ENCODE results near the gene SCAMP4.
A peak's percentile ranks its signal among the peaks of the same experiment; 100 is the strongest.

SCAMP4 gene

DNA sequence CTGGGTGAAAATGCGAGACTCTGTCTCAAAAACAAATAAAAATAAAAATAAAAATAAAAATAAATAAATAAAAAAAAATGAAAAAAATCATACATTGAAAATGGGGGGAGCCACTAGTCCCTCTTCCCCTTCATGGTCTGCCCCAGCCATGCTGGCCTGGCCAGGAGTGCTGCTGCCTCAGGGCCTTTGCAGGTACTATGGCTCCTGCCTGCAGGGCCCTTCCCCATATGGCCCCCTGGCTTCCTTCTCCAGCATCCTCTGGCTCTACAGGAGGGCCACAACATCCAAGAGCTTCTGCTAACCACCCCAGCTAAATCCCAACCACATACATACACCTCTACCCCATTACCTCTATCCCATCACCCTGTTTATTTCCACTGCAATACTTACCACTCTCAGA is 15.3 kb upstream of the SCAMP4 start (continued):
- TF ChIP-seq, protein P1, sequence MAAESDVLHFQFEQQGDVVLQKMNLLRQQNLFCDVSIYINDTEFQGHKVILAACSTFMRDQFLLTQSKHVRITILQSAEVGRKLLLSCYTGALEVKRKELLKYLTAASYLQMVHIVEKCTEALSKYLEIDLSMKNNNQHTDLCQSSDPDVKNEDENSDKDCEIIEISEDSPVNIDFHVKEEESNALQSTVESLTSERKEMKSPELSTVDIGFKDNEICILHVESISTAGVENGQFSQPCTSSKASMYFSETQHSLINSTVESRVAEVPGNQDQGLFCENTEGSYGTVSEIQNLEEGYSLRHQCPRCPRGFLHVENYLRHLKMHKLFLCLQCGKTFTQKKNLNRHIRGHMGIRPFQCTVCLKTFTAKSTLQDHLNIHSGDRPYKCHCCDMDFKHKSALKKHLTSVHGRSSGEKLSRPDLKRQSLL (tag by site-specific recombination; IDR thresholded peaks at IDR 0.05) = peak; percentile 34; the same call in 1 of the 2 replicates
- TF ChIP-seq MYNN (tag by site-specific recombination; IDR thresholded peaks at IDR 0.05; ENCODE audit: borderline replicate concordance) (no peak), ZNF221 (tag by site-specific recombination; IDR thresholded peaks at IDR 0.05; ENCODE audit: borderline replicate concordance) (no peak), ZNF155 (tag by site-specific recombination; IDR thresholded peaks at IDR 0.05) (no peak), ZNF621 (tag by site-specific recombination; IDR thresholded peaks at IDR 0.05) (no peak), ZBTB17 (tag by site-specific recombination; IDR thresholded peaks at IDR 0.05) (no peak), ZNF335 (tag by site-specific recombination; conservative IDR thresholded peaks at IDR 0.05) (peak; percentile 39; the same call in 1 of the 2 replicates), ZNF677 (tag by site-specific recombination; IDR thresholded peaks at IDR 0.05) (no peak), ZNF404 (tag by site-specific recombination; IDR thresholded peaks at IDR 0.05) (no peak), MEIS1 (CRISPR knock-in tag; IDR thresholded peaks at IDR 0.05; ENCODE audit: borderline replicate concordance) (no peak), ZNF48 (tag by site-specific recombination; IDR thresholded peaks at IDR 0.05) (no peak), ZNF660 (tag by site-specific recombination; IDR thresholded peaks at IDR 0.05) (no peak), BCL11B (tag by site-specific recombination; IDR thresholded peaks at IDR 0.05; ENCODE audit: low read depth) (no peak), ZNF585B (tag by site-specific recombination; IDR thresholded peaks at IDR 0.05) (no peak)

DNA sequence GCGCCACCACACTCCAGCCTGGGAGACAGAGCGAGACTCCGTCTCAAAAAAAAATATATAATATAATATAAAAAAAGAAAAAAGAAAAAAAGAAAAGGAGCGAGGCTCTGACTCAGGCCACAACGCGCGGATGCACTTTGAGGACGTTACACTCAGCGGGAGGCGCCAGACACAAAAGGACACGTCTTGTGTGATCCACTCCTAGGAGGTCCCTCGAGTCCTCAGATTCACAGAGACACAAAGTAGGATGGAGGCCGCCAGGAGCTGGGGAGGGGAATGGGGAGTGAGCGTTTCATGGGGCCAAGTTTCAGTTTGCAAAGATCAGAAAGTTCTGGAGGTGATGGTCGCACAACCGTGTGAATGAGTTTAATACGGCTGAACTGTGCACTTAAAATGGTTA is 11.4 kb upstream of the SCAMP4 start:
- TF ChIP-seq ZNF571 (tag by site-specific recombination; IDR thresholded peaks at IDR 0.05) (no peak), HOXA7 (CRISPR knock-in tag; IDR thresholded peaks at IDR 0.05; ENCODE audit: borderline replicate concordance) (no peak), ZNF610 (tag by site-specific recombination; IDR thresholded peaks at IDR 0.05; ENCODE audit: borderline replicate concordance) (no peak), ZNF514 (tag by site-specific recombination; IDR thresholded peaks at IDR 0.05) (no peak), ZNF624 (tag by site-specific recombination; IDR thresholded peaks at IDR 0.05) (no peak)
- H3K36me3 ChIP-seq (ENCODE audit: control insufficient read depth in 2 of 2, insufficient read depth in 1 of 2, low read length in 2 of 2) = no peaks in the 10 kb centered on the region
- no peaks in the 10 kb centered on the region; the same call in 1 of the 2 replicates for H3K4me1 ChIP-seq (ENCODE audit: control insufficient read depth, insufficient read depth, low read length)
- ChIA-PET POLR2A (no interaction called here), CTCF (no interaction called here)
- no peak overlapping the region for H3K4me3 ChIP-seq (ENCODE audit: low read depth, low read length)
- no peak overlapping the region for H3K27ac ChIP-seq (ENCODE audit: extremely low read depth, low read depth, low read length)
- H3K9me3 ChIP-seq (ENCODE audit: control insufficient read depth, insufficient read depth, low read depth, low read length) = no peaks in the 10 kb centered on the region

DNA sequence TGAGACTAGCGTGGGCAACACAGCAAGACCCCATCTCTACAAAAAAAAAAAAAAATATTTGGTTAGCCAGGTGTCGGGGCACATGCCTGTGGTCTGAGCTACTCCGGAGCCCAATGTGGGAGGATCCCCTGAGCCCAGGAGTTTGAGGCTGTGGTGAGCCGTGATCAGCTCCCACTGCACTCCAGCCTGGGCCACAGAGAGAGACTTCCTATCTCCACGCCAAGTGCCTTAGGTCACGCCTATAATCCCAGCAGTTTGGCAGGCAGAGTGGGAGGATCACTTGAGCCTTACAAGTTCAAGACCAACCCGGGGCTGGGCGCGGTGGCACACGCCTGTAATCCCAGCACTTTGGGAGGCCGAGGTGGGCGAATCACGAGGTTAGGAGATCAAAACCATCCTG is 8.7 kb upstream of the SCAMP4 start:
- Histone ChIP-seq H3K36me3 (ENCODE audit: control insufficient read depth in 2 of 2, insufficient read depth in 1 of 2, low read length in 2 of 2) (no peaks in the 10 kb centered on the region), H3K4me1 (ENCODE audit: control insufficient read depth, insufficient read depth, low read length) (no peaks in the 10 kb centered on the region; the same call in 1 of the 2 replicates), H3K27ac (ENCODE audit: extremely low read depth, low read depth, low read length) (no peak overlapping the region), H3K4me3 (ENCODE audit: low read depth, low read length) (no peak overlapping the region), H3K9me3 (ENCODE audit: control insufficient read depth, insufficient read depth, low read depth, low read length) (no peaks in the 10 kb centered on the region)
- TF ChIP-seq SCRT2 (tag by site-specific recombination; IDR thresholded peaks at IDR 0.05) (no peak), ZNF423 (tag by site-specific recombination; IDR thresholded peaks at IDR 0.05) (no peak), ZNF670 (tag by site-specific recombination; IDR thresholded peaks at IDR 0.05; ENCODE audit: low read depth) (no peak), ZNF155 (tag by site-specific recombination; IDR thresholded peaks at IDR 0.05) (no peak), ZNF610 (tag by site-specific recombination; IDR thresholded peaks at IDR 0.05; ENCODE audit: borderline replicate concordance) (no peak), ZNF768 (tag by site-specific recombination; IDR thresholded peaks at IDR 0.05) (no peak), HOXA7 (CRISPR knock-in tag; IDR thresholded peaks at IDR 0.05; ENCODE audit: borderline replicate concordance) (no peak), ZNF140 (tag by site-specific recombination; IDR thresholded peaks at IDR 0.05) (no peak), ZNF747 (tag by site-specific recombination; IDR thresholded peaks at IDR 0.05) (no peak), ZBTB8A (tag by site-specific recombination; IDR thresholded peaks at IDR 0.05) (no peak)
- TF ChIP-seq, protein P2, sequence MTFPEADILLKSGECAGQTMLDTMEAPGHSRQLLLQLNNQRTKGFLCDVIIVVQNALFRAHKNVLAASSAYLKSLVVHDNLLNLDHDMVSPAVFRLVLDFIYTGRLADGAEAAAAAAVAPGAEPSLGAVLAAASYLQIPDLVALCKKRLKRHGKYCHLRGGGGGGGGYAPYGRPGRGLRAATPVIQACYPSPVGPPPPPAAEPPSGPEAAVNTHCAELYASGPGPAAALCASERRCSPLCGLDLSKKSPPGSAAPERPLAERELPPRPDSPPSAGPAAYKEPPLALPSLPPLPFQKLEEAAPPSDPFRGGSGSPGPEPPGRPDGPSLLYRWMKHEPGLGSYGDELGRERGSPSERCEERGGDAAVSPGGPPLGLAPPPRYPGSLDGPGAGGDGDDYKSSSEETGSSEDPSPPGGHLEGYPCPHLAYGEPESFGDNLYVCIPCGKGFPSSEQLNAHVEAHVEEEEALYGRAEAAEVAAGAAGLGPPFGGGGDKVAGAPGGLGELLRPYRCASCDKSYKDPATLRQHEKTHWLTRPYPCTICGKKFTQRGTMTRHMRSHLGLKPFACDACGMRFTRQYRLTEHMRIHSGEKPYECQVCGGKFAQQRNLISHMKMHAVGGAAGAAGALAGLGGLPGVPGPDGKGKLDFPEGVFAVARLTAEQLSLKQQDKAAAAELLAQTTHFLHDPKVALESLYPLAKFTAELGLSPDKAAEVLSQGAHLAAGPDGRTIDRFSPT (tag by site-specific recombination; IDR thresholded peaks at IDR 0.05) = no peak
- TF ChIP-seq, protein P1 (tag by site-specific recombination; IDR thresholded peaks at IDR 0.05) = no peak
- TF ChIP-seq, protein P3, sequence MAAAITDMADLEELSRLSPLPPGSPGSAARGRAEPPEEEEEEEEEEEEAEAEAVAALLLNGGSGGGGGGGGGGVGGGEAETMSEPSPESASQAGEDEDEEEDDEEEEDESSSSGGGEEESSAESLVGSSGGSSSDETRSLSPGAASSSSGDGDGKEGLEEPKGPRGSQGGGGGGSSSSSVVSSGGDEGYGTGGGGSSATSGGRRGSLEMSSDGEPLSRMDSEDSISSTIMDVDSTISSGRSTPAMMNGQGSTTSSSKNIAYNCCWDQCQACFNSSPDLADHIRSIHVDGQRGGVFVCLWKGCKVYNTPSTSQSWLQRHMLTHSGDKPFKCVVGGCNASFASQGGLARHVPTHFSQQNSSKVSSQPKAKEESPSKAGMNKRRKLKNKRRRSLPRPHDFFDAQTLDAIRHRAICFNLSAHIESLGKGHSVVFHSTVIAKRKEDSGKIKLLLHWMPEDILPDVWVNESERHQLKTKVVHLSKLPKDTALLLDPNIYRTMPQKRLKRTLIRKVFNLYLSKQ (tag by site-specific recombination; IDR thresholded peaks at IDR 0.05; ENCODE audit: borderline replicate concordance) = no peak
- ChIA-PET POLR2A (interaction anchor here (0.6 to 1.2 kb wide), 2 partner anchors 9 to 398 kb away, joined by 3 to 6 read pairs; partner anchors contain the start of genes ADAT3 and SCAMP4), CTCF (interaction anchor here (0.6 kb wide), 1 partner anchor 419 kb away, joined by 8 read pairs; no protein-coding TSS in a partner anchor)

Data from HEK293 (cell line).